Measurements from ENCODE around the gene PFKP.

The PFKP gene

DNA sequence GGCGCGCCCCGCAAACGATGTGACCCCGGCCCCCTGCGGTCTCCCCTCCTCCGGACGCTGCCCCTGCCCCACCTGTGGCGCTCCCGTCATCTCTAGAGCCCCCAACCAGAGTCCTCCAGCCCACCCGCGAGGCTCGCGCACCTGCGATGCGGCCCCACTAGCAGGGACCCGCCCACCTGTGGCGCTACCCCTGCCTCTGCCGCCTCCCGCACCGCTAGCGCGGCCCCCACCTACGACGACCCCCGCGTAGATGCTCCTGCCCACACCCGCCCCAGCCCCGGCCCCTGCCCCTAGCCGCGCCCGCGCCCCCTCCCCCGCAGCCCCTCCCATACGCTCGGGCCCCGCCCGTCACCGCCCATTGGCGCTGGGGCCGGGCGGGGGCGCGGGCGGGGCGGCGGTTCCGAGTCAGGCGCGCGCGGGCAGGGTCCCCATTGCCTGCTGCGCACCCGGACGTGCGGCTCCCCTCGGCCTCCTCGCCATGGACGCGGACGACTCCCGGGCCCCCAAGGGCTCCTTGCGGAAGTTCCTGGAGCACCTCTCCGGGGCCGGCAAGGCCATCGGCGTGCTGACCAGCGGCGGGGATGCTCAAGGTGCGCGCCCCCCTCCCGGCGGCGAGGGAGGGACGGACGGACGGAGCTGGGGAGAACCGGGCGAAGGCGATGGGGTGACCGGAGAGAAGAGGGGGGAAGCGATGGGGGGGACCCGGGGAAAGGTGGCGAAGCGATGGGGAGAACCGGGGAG lies at the start of gene PFKP:
TSS of gene PFKP (plus strand) at position 431 of the 741 bp plus-strand sequence. CDS start at position 479, 48 bp downstream.
- DNase-seq (ENCODE audit: low read depth): no peak

GRCh38 chr10:3018247-3018646 lies 49.1 kb upstream of the PFKP start:
- DNase-seq (ENCODE audit: low read depth): no peak

DNA sequence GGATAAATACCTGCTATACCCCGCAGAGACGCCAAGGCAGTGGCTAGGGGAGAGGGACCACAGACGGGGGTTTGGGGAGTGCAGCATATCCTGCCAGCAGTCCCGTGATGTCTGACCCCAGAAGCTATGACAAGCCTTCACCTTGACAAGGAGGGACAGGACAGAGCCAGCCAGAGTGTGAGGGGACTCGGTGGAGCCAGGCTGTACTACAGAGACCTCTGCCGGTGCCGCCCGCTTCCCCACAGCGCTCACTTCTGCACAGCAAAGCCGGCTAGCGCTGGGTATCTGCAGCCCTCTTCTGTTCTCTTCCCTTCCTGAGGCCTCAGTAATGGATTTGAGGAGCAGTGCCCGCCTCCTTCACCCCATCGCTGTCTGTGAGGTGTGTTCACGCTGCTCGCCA lies 47.0 kb upstream of the PFKP start:
- no peak for DNase-seq (ENCODE audit: low read depth)

GRCh38 chr10:3020881-3021280 lies 46.5 kb upstream of the PFKP start:
- no peak for DNase-seq (ENCODE audit: low read depth)

GRCh38 chr10:3022027-3022426 lies 45.3 kb upstream of the PFKP start:
- no peak for DNase-seq (ENCODE audit: low read depth)

GRCh38 chr10:3023892-3024291 lies 43.5 kb upstream of the PFKP start:
- no peak for DNase-seq (ENCODE audit: low read depth)

GRCh38 chr10:3025026-3025683 lies 42.2 kb upstream of the PFKP start:
- DNase-seq (ENCODE audit: low read depth): no peak

- DNase-seq (ENCODE audit: low read depth): no peak
Measured at GRCh38 chr10:3027866-3028265, 39.5 kb upstream of the PFKP start.

DNA sequence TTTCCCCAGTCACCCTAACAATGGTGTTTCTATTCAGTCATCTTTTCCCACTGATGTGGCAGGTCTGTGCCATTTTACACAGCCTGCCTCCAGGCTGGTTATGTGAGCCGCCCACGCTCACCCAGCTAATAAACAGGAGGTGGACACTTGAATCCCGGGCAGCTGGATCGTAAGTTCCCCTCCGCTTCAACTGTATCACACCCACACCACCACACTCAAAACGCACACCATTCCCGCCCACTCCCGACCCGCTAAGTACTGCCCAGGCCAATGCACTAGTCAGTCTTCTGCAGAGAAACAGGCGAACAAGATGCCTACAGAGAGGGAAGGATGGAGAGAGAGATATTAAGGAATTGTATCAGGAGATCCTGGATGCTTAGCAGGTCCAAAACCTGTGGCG lies 38.9 kb upstream of the PFKP start:
- DNase-seq (ENCODE audit: low read depth): no peak

DNA sequence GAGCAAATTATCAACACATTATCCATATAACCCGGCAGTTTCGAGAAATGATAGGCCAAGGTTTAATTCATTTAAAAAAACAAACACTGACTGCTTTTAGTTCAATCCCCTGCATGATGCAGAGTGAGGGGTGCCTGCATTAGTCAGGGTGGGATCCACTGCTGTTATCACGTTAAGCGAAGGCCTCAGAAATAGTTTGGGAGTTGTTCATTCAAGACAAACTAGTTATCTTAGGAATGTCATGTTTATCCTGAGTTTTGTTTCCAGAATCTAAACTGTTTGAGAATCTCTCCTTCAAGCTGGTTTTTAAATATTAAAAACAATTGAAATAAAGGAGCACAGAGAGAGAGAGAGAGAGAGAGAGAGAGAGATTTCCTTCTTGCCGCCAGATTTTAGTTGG lies 36.6 kb upstream of the PFKP start:
- DNase-seq (ENCODE audit: low read depth): no peak

- DNase-seq (ENCODE audit: low read depth): no peak
Measured at GRCh38 chr10:3031490-3031889, 35.9 kb upstream of the PFKP start.

DNA sequence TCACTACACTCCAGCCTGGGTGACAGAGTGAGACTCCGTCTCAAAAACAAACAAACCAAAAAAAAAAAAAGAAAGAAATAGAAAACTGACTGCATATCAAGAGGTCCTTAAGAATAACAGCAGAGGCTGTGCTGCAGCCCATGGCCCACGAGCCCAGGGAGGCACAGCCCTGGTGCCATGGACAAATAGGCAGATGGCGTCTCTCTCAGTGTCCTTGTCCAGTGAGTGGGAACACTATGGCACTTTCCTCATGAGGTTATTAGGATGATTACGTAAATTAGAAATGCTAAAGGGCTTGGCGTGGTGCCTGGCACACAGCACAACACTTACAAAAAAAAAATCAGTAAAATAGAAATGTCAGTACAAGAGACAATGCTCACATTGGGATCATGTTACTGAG lies 33.4 kb upstream of the PFKP start:
- no peak for DNase-seq (ENCODE audit: low read depth)

- no peak for DNase-seq (ENCODE audit: low read depth)
Measured at GRCh38 chr10:3034616-3035015, 32.7 kb upstream of the PFKP start.

GRCh38 chr10:3036155-3037021 lies 31.0 kb upstream of the PFKP start:
- no peak for DNase-seq (ENCODE audit: low read depth)

DNA sequence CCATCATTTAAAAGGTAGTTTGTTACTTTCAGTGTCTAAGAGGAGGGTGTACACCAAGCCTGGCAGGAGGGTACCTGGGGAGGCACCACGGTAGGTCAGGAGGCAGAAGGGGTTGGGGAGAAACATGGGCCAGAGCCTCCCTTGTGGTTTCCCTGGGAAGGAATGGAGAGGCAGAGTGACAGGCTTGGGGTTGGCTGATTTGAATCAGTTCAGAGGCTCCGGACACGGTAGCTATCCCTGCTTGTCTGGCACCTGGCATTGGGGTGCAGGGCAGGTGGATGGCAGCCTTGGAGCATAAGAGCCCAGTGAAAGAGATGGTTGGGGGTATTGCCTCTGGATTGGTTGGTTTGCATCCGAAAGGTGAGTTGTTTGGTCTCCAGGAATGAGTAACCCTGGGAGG lies 30.2 kb upstream of the PFKP start:
- DNase-seq (ENCODE audit: low read depth): no peak

DNA sequence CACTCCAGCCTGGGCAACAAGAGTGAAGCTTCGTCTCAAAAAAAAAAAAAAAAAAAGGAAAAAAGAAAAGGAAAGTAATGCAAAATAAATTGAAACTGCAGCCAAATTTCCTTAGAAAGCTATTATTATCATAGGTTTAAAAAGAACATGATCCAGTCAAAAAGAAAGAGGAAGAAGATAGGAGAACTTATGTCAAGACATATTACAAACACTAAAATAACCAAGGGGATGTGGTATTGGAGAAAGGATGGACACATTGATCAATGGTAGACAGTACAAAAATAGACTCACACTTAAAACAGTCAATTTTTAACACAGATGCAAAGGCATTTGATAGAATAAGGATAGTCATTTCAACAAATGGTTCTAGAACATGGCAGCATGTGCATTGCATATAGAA lies 27.3 kb upstream of the PFKP start:
- no peak for DNase-seq (ENCODE audit: low read depth)

- no peak for DNase-seq (ENCODE audit: low read depth)
Measured at GRCh38 chr10:3042589-3042988, 24.8 kb upstream of the PFKP start.

DNA sequence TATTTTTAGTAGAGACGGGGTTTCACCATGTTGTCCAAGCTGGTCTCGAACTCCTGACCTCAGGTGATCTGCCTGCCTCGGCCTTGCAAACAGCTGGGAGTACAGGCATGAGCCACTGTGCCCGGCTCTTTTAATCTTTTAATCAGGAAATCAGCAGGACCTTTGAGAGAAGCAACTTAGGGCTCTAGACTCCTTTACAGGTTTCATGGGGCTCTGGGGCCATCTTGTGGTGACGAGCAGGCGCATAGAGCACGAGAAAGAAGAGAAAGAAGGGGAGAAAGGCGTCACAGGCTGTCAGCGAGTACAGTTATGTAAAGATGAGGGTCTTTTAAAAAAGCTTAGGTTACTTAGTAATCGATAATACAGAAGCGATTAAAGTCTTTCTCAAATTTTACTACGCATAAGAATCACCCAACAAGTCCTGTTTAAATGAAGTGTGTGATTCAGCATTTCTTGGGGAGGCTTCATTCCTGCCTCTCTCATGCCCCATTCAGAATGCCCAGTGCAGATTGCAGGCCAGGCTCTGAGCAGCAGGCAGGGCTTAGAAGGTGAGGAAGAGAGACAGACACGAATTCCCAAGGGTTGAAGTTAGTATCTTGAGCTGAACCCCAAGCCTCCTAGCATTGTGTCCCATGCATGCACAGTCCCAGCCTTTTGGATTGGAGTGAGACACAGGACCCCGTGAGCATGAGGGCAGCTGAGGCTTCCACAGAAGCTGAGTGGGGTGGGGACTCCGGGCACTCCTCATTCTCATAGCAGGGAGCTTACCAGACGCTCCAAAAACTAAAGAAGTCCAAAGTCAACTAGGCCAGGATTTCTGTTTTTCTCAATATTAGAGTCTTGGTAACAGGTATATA lies 23.6 kb upstream of the PFKP start:
- DNase-seq (ENCODE audit: low read depth): peak; percentile 63

- DNase-seq (ENCODE audit: low read depth): peak; percentile 74
Measured at GRCh38 chr10:3045471-3046209, 21.7 kb upstream of the PFKP start.

- DNase-seq (ENCODE audit: low read depth): no peak
Measured at GRCh38 chr10:3046210-3046779, 21.1 kb upstream of the PFKP start.
